OCI-LY3 (cell line): Measurements from ENCODE around the gene NLGN1.

ENCODE experiments used
- CTCF ChIP-seq: fragments of 200-600, 300-600 bp; sonication (generic); IDR thresholded peaks from 2 replicates; pipeline ENCODE4 v1.5.1; 2014; ENCODE audit warnings: antibody characterized with exemption, low read length, low read depth
- EZH2phosphoT487 ChIP-seq: fragments of 200-600 bp; shearing (Covaris generic); IDR thresholded peaks from 2 replicates; pipeline ENCODE4 v1.6.1; 2018; ENCODE audit warnings: antibody characterized with exemption, mixed run types, low read depth

- no peak for TF ChIP-seq CTCF
- TF ChIP-seq EZH2phosphoT487 = no peak
Observed at GRCh38 chr3:173893066-173893465, 495.5 kb downstream of the NLGN1 start.
